Measurements from ENCODE around the gene SEC14L3.

Gene SEC14L3

GRCh38 chr22:30436196-30436595, 35.6 kb downstream of the SEC14L3 start:
- Histone ChIP-seq H3K27ac (ENCODE audit: low read length) (peak overlapping the region; percentile 49), H3K4me1 (ENCODE audit: insufficient read depth, low read length) (peaks cover 19% of the 10 kb centered on the region), H3K9me3 (ENCODE audit: insufficient read depth, low read length, severe bottlenecking) (no peaks in the 10 kb centered on the region), H3K27me3 (ENCODE audit: insufficient read depth, low read length, poor library complexity) (no peaks in the 10 kb centered on the region), H3K4me2 (ENCODE audit: insufficient read depth, low read length) (no peak overlapping the region), H3K4me3 (ENCODE audit: low read depth in 1 of 2, low read length in 2 of 2) (no peak overlapping the region), H2AFZ (ENCODE audit: low read depth, low read length) (peak overlapping the region; percentile 66), H3K9ac (ENCODE audit: low read depth, low read length) (no peak overlapping the region), H3K36me3 (ENCODE audit: insufficient read depth, low read length) (no peaks in the 10 kb centered on the region), H3K79me2 (ENCODE audit: insufficient read depth, low read length) (no peaks in the 10 kb centered on the region), H4K20me1 (ENCODE audit: insufficient read depth, low read length) (no peaks in the 10 kb centered on the region)
- TF ChIP-seq, protein P1, sequence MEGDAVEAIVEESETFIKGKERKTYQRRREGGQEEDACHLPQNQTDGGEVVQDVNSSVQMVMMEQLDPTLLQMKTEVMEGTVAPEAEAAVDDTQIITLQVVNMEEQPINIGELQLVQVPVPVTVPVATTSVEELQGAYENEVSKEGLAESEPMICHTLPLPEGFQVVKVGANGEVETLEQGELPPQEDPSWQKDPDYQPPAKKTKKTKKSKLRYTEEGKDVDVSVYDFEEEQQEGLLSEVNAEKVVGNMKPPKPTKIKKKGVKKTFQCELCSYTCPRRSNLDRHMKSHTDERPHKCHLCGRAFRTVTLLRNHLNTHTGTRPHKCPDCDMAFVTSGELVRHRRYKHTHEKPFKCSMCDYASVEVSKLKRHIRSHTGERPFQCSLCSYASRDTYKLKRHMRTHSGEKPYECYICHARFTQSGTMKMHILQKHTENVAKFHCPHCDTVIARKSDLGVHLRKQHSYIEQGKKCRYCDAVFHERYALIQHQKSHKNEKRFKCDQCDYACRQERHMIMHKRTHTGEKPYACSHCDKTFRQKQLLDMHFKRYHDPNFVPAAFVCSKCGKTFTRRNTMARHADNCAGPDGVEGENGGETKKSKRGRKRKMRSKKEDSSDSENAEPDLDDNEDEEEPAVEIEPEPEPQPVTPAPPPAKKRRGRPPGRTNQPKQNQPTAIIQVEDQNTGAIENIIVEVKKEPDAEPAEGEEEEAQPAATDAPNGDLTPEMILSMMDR (IDR thresholded peaks at IDR 0.05; ENCODE audit: borderline replicate concordance, extremely low read depth, low read length, poor library complexity, severe bottlenecking): no peak
- TF ChIP-seq EZH2 (IDR thresholded peaks at IDR 0.05; ENCODE audit: borderline replicate concordance, low read depth, low read length, severe bottlenecking): no peak
- no peak for DNase-seq
- 0 out of 3 replicates have a peak, but pooled peaks have one; percentile 6 for ATAC-seq (ENCODE audit: insufficient read depth, low read depth)

DNA sequence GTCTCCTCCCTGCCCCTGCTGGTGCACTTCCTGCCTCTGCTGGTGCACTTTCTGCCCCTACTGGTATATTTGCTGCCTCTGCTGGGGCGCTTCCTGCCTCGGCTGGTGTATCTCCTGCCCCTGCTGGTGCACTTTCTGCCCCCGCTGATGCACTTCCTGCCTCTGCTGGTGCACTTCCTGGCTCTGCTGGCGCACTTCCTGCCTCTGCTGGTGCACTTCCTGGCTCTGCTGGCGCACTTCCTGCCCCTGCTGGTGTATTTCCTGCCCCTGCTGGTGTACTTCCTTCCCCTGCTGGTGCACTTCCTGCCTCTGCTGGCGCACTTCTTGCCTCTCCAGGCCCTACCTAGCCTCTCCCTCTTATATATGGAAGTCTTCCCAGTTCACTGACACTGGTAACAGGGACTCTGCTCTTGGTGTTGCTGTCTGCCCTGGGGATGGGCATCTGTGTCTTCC, 36.1 kb downstream of the SEC14L3 start:
- H3K9ac ChIP-seq (ENCODE audit: low read depth, low read length): no peak overlapping the region
- ATAC-seq (ENCODE audit: insufficient read depth, low read depth): peak; percentile 81
- H3K4me3 ChIP-seq (ENCODE audit: low read depth in 1 of 2, low read length in 2 of 2): no peak overlapping the region; a peak in 1 of 4 replicates
- peak overlapping the region; percentile 15 for H3K4me2 ChIP-seq (ENCODE audit: insufficient read depth, low read length)
- H3K27ac ChIP-seq (ENCODE audit: low read length): peak overlapping the region; percentile 49
- H4K20me1 ChIP-seq (ENCODE audit: insufficient read depth, low read length): no peaks in the 10 kb centered on the region
- no peaks in the 10 kb centered on the region for H3K36me3 ChIP-seq (ENCODE audit: insufficient read depth, low read length)
- H3K27me3 ChIP-seq (ENCODE audit: insufficient read depth, low read length, poor library complexity): no peaks in the 10 kb centered on the region
- peak; percentile 79 for DNase-seq
- H3K9me3 ChIP-seq (ENCODE audit: insufficient read depth, low read length, severe bottlenecking): no peaks in the 10 kb centered on the region
- no peaks in the 10 kb centered on the region for H3K79me2 ChIP-seq (ENCODE audit: insufficient read depth, low read length)
- TF ChIP-seq EZH2 (IDR thresholded peaks at IDR 0.05; ENCODE audit: borderline replicate concordance, low read depth, low read length, severe bottlenecking): no peak
- TF ChIP-seq, protein P1 (IDR thresholded peaks at IDR 0.05; ENCODE audit: borderline replicate concordance, extremely low read depth, low read length, poor library complexity, severe bottlenecking): peak; percentile 60
- H3K4me1 ChIP-seq (ENCODE audit: insufficient read depth, low read length): peaks cover 19% of the 10 kb centered on the region
- H2AFZ ChIP-seq (ENCODE audit: low read depth, low read length): peak overlapping the region; percentile 66

- DNase-seq (no peak), ATAC-seq (ENCODE audit: insufficient read depth, low read depth) (no peak)
- peaks cover 19% of the 10 kb centered on the region for H3K4me1 ChIP-seq (ENCODE audit: insufficient read depth, low read length)
- no peaks in the 10 kb centered on the region for H3K79me2 ChIP-seq (ENCODE audit: insufficient read depth, low read length)
- peak overlapping the region; percentile 15 for H3K4me2 ChIP-seq (ENCODE audit: insufficient read depth, low read length)
- TF ChIP-seq, protein P1 (IDR thresholded peaks at IDR 0.05; ENCODE audit: borderline replicate concordance, extremely low read depth, low read length, poor library complexity, severe bottlenecking): no peak
- TF ChIP-seq EZH2 (IDR thresholded peaks at IDR 0.05; ENCODE audit: borderline replicate concordance, low read depth, low read length, severe bottlenecking): no peak
- H3K9me3 ChIP-seq (ENCODE audit: insufficient read depth, low read length, severe bottlenecking): no peaks in the 10 kb centered on the region
- H3K4me3 ChIP-seq (ENCODE audit: low read depth in 1 of 2, low read length in 2 of 2): peak overlapping the region in 1 of 2 experiments; percentile 19; a peak in 1 of 4 replicates
- peak overlapping the region; percentile 51 for H2AFZ ChIP-seq (ENCODE audit: low read depth, low read length)
- no peaks in the 10 kb centered on the region for H3K36me3 ChIP-seq (ENCODE audit: insufficient read depth, low read length)
- H4K20me1 ChIP-seq (ENCODE audit: insufficient read depth, low read length): no peaks in the 10 kb centered on the region
- no peaks in the 10 kb centered on the region for H3K27me3 ChIP-seq (ENCODE audit: insufficient read depth, low read length, poor library complexity)
- no peak overlapping the region for H3K9ac ChIP-seq (ENCODE audit: low read depth, low read length)
- peak overlapping the region; percentile 49 for H3K27ac ChIP-seq (ENCODE audit: low read length)
Observed at GRCh38 chr22:30434843-30435242, 37.0 kb downstream of the SEC14L3 start.
